SH-SY5Y (cell line): ENCODE data around the gene RUVBL1.

ENCODE experiments used
- GATA2 ChIP-seq: IDR thresholded peaks from 2 replicates; pipeline ENCODE4 v1.6.1; 2011; ENCODE audit warnings: mild to moderate bottlenecking, low read depth, low read length
- GATA3 ChIP-seq: IDR thresholded peaks from 2 replicates; pipeline ENCODE4 v1.6.1; 2011; ENCODE audit warnings: low read depth, mild to moderate bottlenecking, low read length, moderate library complexity

Gene RUVBL1

DNA sequence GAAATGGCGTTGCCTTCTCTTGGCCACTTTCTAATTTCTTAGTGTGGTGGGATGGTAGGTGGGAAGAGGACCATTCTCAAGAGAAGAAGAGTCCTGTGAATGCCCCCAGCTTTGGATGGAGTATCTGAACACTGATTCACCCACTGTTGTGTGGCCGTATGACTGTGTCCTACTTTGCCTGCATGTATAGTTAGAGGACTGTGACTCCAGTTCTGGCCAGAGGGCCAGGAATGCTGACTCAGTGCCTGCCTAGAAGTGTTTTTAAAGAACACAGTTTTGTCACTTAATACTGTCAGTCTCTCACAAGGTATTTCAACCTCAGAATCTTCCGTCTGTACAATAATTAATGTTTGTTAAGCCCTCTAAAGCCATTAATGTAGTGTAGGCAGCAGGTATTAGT, 69.2 kb downstream of the RUVBL1 start:
- TF ChIP-seq GATA3 (no peak), GATA2 (no peak)

- TF ChIP-seq GATA3 (no peak), GATA2 (no peak)
Measured at GRCh38 chr3:128053614-128054013, 70.0 kb downstream of the RUVBL1 start.

- TF ChIP-seq GATA3 (no peak), GATA2 (no peak)
Measured at GRCh38 chr3:128052595-128053351, 70.8 kb downstream of the RUVBL1 start.

- TF ChIP-seq GATA2: no peak
- TF ChIP-seq GATA3: no peak
Measured at GRCh38 chr3:128051837-128052594, 71.6 kb downstream of the RUVBL1 start, which contains the start of gene SEC61A1. Gene SEC61A1 (plus strand): TSS chr3:128052437. CDS start chr3:128052553, 116 bp downstream.

- TF ChIP-seq GATA3 (no peak), GATA2 (no peak)
Measured at GRCh38 chr3:128051459-128051836, 72.2 kb downstream of the RUVBL1 start.

DNA sequence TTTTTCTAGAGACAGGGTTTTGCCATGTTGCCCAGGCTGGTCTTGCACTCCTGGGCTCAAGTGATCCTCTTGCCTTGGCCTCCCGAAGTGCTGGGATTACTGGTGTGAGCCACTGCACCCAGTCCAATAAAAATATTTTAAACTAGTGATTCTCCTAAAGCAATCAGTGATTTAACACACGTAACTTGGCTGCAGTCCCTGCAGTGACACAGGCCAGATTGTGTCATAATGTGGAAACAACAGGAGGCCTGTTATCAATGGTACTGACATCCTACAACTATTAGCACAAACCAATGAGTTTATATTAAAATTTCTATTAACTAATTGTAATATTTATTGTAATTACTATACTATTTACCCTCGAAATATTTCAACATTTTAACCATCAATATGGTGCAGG, 73.0 kb downstream of the RUVBL1 start:
- TF ChIP-seq GATA3: no peak
- no peak for TF ChIP-seq GATA2

DNA sequence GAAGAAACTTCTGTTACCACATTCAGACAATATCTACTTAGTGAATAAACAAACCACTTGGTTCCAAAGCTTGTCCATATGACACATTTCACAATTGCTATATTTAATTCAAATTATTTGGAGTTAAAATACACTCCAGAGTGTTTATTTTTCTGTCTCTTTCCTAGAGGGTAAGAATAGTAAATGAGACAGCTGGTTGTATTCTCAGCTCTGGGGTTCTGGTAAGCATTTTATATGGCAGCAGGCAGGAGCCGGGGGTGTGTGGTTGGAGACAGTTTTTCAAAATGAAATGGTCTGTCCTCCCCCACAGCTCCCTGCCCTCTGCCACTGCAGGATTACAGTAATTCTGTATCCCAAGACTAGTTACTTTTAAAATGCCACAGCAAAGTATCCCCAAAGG, 82.3 kb downstream of the RUVBL1 start:
- TF ChIP-seq GATA2 (no peak), GATA3 (no peak)

- TF ChIP-seq GATA3: no peak
- no peak for TF ChIP-seq GATA2
Measured at GRCh38 chr3:128040660-128041059, 83.0 kb downstream of the RUVBL1 start.

GRCh38 chr3:128040041-128040440, 83.6 kb downstream of the RUVBL1 start:
- no peak for TF ChIP-seq GATA2

- TF ChIP-seq GATA2: no peak
- TF ChIP-seq GATA3: no peak
Measured at GRCh38 chr3:128036119-128036518, 87.5 kb downstream of the RUVBL1 start.

GRCh38 chr3:128033102-128033501, 90.5 kb downstream of the RUVBL1 start:
- TF ChIP-seq GATA3: no peak
- no peak for TF ChIP-seq GATA2
